Brain pericyte (primary cell): ENCODE data around the gene EBNA1BP2.
"Not testable (repeated sequence)": the region's sequence is repeated elsewhere in the genome, so short reads cannot be mapped to it uniquely, and the experiment has no call there.

Experiments used
- DNase-seq: peaks from one replicate; pipeline ENCODE4 v3.0.0-alpha.2; 2012; ENCODE audit warnings: low read depth, low spot score

Gene EBNA1BP2

GRCh38 chr1:43121256-43121900 is 50.7 kb downstream of the EBNA1BP2 start:
- DNase-seq = no peak

DNA sequence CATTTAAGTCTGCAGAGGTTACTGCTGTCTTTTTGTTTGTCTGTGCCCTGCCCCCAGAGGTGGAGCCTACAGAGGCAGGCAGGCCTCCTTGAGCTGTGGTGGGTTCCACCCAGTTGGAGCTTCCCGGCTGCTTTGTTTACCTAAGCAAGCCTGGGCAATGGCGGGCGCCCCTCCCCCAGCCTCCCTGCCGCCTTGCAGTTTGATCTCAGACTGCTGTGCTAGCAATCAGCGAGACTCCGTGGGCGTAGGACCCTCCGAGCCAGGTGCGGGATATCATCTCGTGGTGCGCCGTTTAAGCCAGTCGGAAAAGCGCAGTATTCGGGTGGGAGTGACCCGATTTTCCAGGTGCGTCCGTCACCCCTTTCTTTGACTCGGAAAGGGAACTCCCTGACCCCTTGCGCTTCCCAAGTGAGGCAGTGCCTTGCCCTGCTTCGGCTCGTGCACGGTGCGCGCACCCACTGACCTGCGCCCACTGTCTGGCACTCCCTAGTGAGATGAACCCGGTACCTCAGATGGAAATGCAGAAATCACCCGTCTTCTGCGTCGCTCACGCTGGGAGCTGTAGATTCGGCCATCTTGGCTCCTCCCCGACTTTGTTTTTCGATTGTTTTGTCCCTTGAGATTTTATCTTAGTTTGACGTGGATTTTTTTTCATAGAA is 52.0 kb downstream of the EBNA1BP2 start:
- not testable (repeated sequence) for DNase-seq
